HG03571 (cell line): ENCODE results near the gene ARAP1.

Experiments
- ATAC-seq: cut with Tn5 transposase; IDR thresholded peaks from one replicate; pipeline ENCODE4 v1.9.1; 2021; ENCODE audit not compliant: unreplicated experiment

ARAP1 gene

DNA sequence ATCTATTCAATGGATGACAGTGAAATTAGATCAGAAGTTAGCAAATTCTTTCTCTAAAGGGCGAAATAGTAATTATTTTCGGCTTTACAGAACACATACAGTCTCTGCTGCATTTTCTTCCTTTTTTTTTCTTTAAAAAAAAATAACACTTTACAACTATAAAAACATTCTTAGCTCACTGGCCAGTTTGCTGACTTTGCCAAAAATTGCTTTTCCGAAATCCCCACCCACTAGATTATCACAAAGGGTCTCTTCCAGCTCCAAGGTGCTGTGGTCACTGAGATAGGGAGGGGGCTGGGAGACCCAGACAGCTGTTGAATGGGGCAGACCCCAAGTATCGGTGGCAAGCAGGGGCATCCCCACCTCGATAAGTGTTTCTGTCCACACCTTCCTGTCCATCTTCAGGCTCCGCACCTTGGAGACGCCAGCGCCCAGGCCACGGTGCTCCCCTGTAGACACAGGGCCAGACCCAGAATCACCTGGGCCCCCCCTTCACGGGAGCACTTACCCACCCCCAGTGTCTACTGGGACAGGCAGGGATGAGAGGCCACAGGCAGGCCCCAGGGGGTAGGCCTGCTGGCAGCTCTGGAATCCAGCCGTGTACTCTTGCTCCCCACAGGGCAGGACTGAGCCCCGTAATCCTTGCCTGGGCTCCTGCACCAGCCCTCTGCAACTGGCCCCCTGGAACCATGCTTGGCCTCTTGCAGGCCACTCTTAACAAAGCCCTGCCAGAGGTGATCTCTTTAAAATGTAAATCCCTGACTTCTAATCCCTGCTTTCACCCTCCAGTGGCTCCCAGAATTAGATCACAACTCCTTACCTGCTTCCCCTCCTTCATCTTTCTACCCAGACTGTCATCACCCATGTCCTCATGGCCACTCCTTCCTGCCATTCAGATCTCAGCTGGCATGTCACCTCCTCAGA lies 46.5 kb downstream of the ARAP1 start:
- no peak for ATAC-seq

DNA sequence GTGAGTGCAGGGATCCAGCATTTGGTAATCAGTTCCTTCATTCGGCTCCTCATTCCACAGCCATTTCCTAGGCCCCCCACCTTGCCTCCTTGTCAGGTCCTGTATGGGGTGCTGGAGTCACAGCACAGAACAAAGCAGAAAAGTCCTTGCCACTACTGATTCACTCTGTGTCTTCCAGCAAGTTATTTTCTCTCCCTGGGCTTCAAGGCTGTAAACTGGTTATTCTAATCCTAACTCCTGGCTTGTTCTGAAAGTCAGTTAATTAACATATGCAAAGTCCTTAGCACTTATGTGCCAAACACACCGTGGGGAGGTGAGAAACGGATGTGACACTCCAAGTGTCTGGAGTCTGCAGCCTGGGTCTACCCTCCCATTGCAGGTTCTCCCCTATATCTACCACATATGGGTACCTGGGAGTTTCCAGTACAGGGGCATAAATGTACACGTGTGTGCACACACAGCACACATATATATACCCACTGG lies 47.4 kb downstream of the ARAP1 start:
- no peak for ATAC-seq

DNA sequence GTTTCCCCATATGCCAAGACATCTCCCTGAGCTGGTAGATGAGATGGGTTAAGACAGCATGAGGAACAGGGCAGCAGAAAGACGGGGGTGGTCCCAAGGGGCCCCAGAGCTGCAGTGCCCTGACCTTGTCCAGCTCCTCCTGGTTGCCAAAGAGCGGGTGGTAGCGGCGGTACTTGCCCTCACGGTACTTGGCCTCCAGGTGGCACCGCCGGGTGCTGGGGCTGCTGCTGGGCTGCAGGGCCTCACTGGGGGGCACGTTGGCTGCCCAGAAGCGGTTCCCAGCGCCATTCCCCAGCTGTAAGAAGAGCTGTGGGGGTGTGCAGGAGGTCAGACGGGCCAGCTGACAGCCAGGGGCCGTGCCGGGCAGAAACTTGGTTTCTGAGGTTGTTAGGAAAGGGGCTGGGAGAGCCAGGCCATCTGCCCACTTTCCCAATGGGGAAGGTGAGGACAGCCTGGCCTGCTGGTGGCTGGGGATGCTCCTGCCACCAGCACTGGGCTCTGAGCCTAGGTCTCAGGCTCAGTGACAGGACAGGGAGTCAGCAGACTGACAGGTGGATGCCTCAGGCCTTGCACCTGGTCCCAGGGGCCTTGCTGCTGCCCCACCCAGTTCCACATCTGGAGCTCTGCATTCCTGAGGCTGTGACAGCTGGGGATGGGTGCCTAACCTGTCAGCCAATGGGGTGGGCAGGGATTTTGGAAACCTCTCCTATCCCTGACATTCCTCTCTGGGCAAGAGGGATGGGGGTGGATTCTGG lies 48.0 kb downstream of the ARAP1 start:
- no peak for ATAC-seq

DNA sequence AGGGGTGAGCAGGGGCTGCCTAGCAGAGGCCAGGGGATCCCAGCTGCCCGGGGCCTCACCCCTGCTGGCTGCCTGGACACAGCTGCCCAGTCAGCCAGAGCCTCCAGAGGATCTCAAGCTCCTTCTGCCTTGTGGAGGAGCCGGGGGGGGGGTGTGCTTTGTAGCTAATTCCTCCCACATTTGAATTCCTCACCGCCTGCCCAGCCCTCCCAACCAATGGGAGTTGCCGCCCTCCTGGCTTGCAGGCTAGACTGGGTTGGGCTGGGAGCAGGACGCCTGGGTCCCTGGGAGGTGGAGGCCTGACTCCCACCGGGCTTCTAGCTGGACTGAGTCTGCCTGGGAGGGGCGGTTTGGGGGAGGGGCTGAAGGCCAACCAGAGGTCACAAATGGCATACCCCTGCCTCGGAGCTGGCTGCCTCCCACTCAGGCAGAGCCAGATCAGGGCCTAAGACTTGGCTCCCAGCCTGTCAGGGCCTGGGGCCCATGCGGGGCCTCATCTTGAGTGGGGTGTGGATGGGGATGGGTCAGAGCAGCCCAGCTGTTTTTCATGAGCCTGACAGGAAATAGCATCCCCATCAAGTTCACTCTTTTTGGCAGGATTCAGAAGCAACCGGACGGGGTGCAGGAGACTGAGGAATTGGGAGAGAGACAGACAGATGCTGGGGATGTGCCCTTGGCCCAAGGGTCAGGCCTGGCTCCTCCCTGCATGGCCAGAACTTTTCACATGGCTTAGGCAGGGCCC lies 48.8 kb downstream of the ARAP1 start:
- ATAC-seq, result no peak

DNA sequence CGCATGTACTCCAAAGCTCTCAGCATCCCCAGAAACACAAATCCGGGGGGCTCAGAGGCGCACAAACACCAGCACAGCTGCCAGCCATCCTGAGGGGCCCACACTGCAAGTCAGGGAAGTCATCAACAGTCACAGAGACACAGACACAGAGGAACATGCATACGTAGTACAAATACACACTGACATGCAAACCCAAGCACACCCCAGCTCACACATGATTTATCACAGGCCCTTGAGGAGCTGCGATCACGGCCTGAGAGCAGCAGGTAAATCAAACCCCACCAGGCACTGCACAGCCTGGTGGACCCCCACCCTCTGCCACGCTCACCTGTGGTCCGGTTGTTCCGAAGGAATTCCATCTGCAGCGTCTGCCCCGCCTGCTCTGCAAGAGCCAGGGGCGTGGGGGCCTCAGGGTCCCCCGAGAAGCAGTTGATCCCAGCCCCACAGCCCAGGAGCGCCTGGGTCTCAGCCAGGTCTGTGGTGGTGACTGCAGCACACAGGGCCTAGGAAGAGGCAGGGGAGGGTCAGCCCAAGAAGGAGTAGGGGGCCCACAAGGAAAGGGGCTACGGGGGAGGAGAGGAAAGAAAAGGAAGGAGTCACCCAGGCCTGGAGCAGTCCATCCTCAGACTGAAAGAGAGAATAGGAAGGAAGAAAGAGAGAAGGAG lies 49.5 kb downstream of the ARAP1 start:
- no peak for ATAC-seq

DNA sequence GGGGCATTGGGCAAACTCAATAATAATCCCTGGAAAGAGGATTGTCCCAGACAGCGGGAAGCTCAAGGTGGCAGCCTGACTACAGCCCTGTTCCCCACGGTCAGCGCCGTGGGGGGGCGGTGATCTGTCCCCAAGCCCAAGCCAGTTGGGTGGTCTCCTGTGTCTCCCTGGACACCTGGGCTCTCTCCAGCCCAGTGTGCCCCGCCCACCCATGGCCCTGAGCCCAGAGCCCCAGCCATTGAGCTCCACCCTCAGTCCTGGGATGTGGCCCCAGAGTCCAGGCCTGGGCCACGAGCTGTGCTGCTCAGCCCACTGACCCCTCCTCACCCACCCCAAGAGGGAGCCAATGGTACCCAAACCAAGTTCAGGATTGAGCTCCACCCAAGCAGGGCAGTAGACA lies 50.1 kb downstream of the ARAP1 start:
- ATAC-seq, result no peak

DNA sequence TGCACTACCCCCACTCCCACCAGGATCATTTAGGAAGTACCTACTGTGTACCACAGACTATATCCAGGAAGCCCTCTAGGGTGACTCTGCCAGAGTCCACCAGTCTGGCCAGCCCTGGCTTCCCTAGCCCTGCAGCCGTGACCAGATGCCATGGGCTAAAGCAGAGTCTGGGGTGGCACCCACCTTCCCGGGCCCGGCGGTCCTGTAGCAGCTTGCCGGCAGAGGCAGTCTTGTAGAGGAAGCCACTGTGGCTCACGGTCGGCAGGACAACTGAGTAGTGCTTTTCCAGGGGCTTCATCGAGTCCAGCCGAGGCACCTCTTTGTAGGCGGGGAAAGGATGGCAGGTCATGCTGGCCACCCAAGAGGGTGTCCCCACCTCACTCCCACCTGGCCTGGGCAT lies 50.7 kb downstream of the ARAP1 start:
- ATAC-seq, result no peak

DNA sequence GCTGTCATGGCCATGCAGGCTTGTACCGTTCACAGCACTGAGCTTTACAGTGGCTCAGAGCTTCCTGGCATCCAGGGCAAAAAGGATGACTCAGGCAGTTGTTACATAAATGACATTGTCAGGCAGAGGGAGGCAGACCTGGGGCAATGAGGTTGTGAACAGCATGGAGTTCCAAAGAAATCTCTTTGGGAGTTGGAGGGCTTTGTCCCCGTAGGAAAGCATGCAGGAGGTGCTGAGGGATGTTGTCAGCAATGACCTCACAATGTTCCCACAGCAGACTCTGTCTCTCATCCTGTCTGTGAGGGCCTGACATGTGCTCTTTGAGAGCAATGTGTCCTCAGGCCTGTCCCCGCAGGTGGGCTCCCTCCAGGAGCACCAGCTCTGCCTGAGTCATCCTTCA lies 52.1 kb downstream of the ARAP1 start:
- no peak for ATAC-seq

DNA sequence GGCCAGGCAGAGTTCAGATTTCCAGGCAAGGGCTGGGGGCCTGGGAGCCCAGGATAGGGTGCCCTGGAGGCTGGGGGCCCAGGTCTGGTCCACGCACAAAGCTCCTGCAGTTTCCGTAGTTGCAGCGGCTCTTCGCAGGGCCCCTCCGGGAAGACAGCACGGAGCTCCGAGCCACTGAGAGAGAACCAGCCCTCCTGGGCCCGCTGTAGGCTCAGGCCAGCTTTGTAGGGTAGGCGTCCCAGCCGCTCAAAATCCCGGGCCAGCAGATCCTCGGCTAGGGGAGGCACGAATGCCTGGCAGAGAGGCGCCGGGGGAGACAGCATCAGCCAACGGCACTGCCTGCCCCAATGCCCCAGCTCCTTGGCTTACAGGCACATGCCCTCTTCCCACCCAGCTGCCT lies 54.4 kb downstream of the ARAP1 start:
- no peak for ATAC-seq

DNA sequence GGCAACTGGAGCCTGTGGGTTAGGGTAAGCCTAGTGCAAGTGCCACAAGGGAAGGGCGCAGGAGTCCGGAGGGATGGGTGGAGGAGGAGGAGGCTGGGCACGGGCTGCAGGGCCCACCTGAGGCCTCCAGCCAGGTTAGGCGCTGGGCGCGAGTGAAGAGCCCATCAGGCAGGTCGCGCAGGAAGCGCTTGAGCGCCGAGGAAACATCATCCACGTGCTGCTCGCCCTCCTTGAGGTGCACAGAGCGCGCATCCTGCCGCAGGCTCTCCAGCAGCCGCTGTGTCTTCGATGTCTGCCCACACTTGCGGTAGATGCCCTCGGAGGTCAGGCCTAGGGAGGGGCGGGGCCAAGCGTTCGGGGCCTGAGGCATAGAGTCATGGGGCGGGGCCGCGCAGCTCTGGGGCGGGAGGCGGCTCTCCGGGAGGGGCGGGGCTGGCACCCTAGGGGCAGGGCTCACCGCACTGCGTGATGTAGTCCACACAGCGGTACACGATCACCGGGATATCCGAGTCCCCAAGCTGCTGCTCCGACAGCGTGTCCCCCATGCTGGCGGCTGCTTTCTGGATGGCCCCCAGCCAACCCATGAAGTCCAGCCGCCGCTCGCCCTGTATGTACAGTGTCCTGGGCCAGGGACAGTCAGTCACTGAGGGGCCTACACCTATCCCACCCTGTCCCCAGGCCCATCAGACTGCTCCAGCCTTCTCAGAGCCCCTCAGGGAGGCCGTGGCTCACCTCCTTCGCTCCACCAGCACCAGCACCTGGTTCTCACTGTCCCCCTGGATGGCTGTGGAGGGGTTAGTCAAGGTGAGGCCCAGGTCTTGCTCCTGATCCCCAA lies 55.1 kb downstream of the ARAP1 start:
- ATAC-seq, result no peak

DNA sequence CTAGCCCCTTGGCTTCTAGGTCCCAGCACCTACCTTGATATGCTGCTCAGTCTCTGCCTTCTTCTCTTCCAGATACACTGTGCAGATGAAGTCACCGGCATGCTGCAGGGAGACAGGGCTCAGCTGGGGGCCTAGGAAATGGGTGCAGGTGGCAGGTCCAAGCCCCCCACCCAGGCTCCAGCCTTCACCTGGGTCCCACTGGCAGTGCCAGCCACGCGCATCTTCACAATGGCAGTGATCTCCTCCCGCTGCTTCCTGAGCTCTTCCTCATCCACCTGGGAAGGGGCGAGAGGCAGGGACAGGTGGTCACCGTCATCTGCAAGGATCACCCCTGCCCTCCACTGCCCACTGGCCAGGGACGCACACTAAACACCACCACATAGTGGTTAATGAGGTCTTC lies 56.9 kb downstream of the ARAP1 start:
- ATAC-seq, result no peak

DNA sequence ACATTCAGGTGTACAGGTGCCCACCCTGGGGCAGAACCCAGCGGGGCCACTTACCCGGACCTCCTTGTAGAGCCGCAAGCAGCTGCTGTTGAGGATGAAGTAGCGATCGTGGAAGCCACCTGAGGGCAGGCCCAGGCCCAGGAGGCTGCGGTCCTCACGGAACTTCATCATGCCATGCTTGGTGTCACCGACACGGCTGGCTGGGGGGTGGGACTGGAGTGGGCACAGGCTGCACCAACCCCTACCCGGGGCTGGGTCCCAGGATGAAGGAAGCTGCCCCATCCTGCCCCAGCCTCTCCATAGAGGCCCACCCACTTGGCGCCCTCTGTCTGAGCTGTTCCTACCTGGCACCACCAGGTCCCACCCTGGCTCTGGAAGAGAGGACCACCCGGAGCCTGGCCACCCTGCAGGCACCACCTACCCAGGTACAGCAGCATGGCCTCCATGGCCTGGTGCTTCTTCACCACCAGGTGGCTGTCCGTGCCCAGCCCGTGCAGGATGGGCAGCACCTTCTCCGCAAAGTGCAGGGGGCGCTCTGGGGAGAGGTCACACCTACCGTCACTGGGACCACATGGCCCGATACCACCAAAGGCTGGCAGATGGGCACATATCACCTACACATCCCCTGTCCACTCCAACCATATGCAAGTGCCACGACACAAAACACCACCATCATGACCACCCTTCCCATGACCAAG lies 58.8 kb downstream of the ARAP1 start:
- ATAC-seq, result no peak

DNA sequence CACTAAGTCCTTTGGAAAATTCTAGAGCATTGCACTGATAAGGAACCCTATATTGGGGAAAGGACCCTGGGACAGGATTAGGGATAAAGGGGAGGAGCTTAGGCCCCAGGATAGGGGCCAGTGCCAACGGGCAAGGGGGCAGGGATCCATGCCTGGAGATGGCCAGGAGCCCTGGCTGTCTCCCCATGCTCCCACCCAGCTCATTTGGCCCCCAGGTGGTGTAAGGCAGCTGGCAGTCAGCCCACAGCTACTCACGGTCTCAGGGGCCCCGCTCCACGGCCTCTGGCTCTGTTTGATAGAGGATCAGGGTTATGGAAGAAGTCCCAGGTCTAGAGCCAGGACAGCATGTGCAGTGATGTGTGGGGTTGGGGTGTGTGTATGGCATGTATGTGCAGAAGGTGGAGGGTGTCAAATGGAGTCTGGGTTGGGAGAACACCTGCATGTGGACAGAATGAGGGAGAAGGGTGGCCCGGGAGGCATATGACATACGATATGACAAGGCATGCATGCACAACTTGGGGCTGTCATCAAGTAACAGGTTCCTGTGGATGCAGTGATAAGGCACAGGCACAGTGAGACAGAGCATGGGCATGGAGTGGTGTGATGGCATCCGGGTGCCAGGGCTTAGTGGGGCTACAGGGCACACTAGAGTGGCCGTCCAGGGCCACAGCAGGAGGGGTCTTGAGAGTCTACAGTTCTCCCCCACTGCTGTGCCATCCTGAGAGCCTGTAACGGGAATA lies 59.5 kb downstream of the ARAP1 start:
- no peak for ATAC-seq

DNA sequence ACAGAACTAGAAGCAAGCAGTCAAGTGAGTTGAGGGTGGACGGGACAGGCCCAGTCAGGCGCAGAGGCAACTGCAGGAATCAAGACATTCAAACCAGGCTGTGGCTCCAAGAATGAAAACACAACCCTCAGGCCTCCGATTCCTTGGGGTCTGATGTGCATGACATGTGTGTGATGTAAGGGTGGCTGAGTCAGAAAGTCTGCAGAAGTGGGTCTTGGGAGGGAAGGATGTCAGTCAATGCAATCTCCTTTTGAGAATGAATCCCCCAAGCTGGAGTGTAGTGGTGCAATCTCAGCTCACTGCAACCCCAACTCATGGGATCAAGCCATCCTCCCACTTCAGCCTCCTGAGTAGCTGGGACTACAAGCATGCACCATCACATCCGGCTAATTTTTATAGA lies 62.0 kb downstream of the ARAP1 start:
- ATAC-seq, result no peak

DNA sequence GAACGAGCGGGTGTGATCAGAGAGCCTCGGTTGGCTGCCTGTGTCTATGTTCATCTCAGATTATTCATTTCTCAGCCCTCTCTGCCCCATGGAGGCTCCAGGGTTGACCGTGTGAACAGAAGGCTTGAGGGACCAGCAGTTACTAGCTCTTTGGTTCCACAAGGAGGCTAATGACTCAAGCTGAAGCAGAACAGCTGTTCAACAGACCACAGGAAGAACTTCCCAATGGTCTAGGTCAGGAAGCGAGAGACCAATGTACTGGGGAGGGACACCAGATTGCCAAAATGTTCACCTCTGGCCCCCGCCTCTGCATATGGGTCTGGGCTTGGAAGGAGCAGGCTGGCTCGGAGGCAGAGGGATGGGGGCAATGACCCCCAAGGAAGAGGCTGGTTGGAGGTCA lies 63.3 kb downstream of the ARAP1 start:
- ATAC-seq, result no peak

DNA sequence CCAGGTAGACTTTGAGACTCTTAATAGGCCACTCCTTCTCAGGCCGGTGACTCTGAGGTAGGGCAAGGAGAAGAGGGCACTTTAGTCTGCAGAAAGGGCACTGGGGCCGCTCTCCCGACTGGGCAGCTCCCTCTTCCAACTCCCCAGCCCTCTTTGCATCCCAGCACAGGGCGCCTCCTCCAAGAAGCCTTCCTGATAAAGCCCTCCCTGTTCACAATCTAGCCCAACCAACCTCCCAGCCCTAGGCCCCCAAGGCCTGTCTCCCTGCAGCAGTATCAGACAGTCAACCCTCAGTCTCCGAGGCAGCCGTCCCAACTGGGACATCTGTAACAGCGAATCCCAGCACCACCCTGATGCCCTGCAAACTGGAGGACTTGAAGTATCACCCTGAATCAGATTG lies 63.7 kb downstream of the ARAP1 start:
- ATAC-seq, result no peak

DNA sequence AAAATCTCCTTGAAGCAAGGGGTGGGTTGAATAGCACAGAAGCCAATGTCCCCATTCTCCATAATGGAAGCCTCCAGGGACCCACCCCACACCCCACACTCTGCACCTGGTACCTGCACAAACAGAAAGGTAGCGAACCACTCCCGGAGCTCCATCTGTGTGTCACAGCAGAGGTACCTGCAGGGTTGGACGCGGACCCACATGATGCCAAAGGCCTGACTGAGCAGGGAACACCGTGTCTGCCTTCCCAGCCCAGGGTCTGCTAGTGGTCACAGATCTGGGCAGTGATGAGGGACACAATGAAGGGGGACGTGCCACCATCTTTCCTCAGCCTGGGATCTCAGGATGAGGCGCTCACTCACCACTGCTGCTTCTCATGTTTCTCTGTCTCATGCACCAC lies 64.9 kb downstream of the ARAP1 start:
- ATAC-seq, result no peak

DNA sequence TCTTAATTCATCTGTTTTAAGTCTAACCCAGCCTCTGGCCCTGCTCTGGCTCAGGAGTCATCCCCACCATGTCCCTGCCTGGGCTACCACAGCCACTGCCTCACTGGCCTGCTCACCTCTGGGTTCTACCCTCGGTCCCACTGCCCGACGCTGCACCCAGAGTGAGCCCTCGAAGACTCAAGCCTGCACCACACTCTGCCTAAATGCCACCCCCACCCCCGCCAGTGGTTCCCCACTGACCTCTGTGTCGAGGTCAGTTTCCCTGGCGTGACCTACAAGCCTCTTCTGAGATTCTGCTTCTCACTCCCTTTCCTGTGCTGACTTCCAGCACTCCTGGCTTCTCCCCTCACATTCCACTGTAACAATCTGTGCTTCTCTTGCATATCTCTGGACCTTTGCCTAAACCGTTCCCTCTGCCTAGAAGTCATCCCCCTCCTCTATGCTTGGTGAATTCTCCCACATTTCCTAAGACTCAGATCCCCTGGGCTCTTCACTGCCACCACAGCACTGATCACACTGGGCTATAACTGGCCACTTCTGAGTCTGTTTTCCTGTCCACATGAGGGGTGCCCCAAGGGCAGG lies 65.5 kb downstream of the ARAP1 start:
- ATAC-seq, result no peak
